ENCODE measurements around the gene SLF2.

Gene SLF2

DNA sequence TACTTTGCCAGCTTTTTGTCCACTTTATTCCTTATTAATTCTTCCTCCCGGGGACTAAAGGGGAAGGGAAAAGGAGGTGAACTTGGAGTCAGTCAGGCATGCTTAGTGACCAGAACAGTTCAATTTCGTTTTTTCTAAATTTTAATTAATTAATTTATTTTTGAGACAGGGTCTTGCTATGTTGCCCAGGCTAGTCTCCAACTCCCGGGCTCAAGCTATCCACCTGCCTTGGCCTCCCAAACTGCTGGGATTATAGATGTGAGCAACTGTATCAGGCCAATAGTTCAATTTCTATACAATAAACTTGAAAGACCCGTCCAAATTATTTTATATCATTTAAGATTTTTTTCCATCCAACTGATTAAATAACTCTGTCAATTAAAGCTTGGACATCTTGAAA, 1.3 kb upstream of the SLF2 start:
- no peak overlapping the region for H3K4me3 ChIP-seq (ENCODE audit: low read depth, low read length)
- TF ChIP-seq, protein P1, sequence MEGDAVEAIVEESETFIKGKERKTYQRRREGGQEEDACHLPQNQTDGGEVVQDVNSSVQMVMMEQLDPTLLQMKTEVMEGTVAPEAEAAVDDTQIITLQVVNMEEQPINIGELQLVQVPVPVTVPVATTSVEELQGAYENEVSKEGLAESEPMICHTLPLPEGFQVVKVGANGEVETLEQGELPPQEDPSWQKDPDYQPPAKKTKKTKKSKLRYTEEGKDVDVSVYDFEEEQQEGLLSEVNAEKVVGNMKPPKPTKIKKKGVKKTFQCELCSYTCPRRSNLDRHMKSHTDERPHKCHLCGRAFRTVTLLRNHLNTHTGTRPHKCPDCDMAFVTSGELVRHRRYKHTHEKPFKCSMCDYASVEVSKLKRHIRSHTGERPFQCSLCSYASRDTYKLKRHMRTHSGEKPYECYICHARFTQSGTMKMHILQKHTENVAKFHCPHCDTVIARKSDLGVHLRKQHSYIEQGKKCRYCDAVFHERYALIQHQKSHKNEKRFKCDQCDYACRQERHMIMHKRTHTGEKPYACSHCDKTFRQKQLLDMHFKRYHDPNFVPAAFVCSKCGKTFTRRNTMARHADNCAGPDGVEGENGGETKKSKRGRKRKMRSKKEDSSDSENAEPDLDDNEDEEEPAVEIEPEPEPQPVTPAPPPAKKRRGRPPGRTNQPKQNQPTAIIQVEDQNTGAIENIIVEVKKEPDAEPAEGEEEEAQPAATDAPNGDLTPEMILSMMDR (IDR thresholded peaks at IDR 0.05; ENCODE audit: borderline replicate concordance, insufficient read depth, low read depth, low read length), result no peak

DNA sequence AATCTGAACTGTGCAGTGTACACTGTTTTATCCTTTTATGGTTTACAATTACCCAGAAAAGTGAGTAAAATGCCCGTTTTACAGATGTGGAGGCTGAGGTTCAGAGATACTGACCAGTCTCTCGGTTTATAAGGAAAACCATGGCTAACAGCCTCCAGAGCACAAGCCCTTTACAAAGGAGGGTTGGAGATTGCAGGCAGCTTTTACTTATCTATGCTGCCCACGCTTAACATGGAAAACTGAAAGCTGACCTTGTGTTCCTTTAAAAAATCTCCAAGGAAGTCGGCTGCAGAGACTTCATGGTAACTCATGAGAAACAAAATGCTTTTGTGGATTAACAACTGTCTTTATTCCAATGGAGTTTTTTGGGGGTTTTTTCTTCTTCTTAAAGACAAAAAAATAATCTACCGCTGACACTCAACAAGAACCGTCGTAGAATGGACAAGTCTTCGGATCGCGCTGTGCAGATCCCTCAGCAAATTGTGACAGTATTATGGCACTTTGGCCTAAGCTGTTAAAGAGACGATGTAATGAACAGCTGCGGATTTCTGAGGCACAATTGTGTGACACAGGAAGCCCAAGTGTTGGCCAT, 654 bp upstream of the SLF2 start:
- TF ChIP-seq, protein P1 (IDR thresholded peaks at IDR 0.05; ENCODE audit: borderline replicate concordance, insufficient read depth, low read depth, low read length), result no peak
- peak overlapping the region; percentile 99 for H3K4me3 ChIP-seq (ENCODE audit: low read depth, low read length)

DNA sequence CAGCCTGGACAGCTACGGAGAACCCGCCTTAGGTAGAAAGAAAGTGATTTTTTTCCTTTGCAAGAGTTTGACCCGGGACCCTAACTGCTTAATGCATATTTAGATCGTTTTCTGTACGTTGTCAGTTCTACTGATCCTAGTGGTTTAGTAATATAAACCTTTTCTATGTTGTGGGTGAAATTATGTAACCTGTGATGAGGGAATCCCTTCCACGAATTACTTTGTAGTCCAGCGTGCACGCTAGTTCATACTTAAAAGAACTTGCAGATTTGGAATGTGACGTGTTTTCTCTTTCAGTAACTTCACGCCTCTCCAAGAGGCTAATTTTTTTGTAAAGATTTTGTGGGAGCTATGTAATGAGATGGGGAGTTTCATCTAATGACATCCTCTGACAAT, 705 bp downstream of the SLF2 start:
- TF ChIP-seq, protein P1 (IDR thresholded peaks at IDR 0.05; ENCODE audit: borderline replicate concordance, insufficient read depth, low read depth, low read length), result no peak
- peak overlapping the region; percentile 99 for H3K4me3 ChIP-seq (ENCODE audit: low read depth, low read length)

DNA sequence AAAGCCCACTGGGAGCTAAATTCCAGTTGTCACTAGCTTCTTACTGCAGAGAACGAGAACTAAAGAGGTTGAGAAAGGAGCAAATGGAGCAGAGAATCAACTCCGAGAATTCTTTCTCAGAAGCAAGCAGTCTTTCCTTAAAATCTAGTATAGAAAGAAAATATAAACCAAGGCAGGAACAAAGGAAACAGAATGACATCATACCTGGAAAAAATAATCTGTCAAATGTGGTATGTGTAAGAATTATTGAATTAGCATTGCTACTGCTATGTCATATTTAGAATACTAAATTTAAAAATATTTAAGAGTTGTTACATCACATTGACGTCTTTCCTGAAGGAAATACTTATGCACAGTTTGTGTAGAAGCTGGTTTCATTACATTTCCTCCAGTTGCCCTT, 4.3 kb downstream of the SLF2 start:
- H3K4me3 ChIP-seq (ENCODE audit: low read depth, low read length), result no peak overlapping the region
- TF ChIP-seq, protein P1 (IDR thresholded peaks at IDR 0.05; ENCODE audit: borderline replicate concordance, insufficient read depth, low read depth, low read length), result no peak

DNA sequence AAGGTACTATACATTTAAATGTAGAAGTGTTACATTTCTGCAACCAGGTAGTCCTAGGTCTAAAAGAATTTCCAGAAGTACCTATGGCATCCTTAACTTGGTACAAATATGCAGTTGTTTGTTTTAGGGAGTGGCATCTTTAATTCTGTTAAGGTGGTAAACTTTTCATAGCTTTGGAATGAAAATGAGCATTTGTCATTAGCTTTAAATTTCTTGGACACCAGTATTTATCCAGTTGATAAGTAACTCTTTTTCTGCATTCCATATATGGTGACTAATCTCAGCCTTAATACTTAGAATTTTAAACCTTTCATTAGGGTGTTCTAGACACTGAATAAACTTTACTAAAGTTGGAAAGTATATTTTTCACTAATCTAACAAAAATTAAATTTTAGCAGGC, 10.8 kb downstream of the SLF2 start:
- H3K4me3 ChIP-seq (ENCODE audit: low read depth, low read length), result no peak overlapping the region
- TF ChIP-seq, protein P1 (IDR thresholded peaks at IDR 0.05; ENCODE audit: borderline replicate concordance, insufficient read depth, low read depth, low read length), result no peak

DNA sequence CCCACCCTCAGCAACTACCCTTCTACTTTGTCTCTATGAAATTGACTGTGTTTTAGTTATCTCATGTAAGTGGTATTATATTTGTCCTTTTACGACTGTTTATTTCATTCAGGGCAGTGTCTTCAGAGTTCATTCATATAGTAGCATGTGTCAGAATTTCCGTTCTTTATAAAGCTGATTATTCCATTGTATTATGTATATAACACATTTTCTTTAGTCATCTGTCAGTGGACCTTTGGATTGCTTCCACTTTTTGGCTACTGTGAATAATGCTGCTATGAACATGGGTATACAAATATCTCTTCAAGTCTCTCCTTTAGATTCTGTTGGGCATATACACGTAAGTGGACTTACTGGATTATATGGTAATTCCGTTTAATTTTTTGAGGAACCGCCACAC, 14.5 kb downstream of the SLF2 start:
- TF ChIP-seq, protein P1 (IDR thresholded peaks at IDR 0.05; ENCODE audit: borderline replicate concordance, insufficient read depth, low read depth, low read length), result no peak
- H3K4me3 ChIP-seq (ENCODE audit: low read depth, low read length), result no peak overlapping the region

DNA sequence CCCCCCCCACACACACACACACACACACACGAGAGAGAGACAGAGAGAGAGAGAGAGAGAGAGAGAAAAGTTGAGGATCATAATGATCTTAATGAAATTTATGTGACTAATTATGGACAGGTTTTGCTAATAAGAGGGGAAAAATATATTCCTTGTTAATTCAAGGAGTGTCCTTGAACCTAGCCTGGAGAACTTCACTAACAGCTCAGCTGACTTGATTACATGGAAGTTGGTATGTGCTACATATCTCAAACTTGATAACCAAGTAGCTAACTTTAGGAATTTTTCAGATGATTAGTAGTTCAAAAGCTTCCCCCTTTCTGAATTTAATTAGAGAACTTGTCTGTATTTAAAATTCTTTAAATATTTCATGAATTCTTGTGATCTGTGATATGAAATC, 15.3 kb downstream of the SLF2 start:
- no peak overlapping the region for H3K4me3 ChIP-seq (ENCODE audit: low read depth, low read length)
- TF ChIP-seq, protein P1 (IDR thresholded peaks at IDR 0.05; ENCODE audit: borderline replicate concordance, insufficient read depth, low read depth, low read length), result no peak
